ENCODE results near the gene MKKS. TPM values are rescaled to one million over a fixed set of nuclear protein-coding genes. Genes with fewer than 3 reads are reported as not detected.

Gene MKKS
- total and polyA plus RNA-seq, 9 of the 15 experiments (the other 6 are each of a cell fraction or from before 2014, with no cell fraction given): 6.8 to 26.8 (median 12.0) TPM

GRCh38 chr20:10445758-10446157, 11.7 kb upstream of the MKKS start:
- Histone ChIP-seq H4K20me1 (replicated peaks; ENCODE audit: control insufficient read depth, insufficient read depth, low read length) (no peaks in the 10 kb centered on the region), H3K9me1 (ENCODE audit: control insufficient read depth, insufficient read depth, low read length) (no peaks in the 10 kb centered on the region), H3K79me2 (ENCODE audit: control insufficient read depth, insufficient read depth, low read length) (peaks cover 22% of the 10 kb centered on the region), H3K4me2 (ENCODE audit: insufficient read depth, low read length) (no peak overlapping the region), H3K27me3 (ENCODE audit: control insufficient read depth in 2 of 2, insufficient read depth in 2 of 2, low read length in 2 of 2) (no peaks in the 10 kb centered on the region), H2AFZ (ENCODE audit: low read depth, low read length) (no peak overlapping the region), H3K4me1 (replicated peaks in 1 of 2; ENCODE audit: control insufficient read depth in 2 of 2, insufficient read depth in 2 of 2, low read length in 2 of 2) (peaks cover 0 to 12% of the 10 kb centered on the region in 2 experiments; a peak in 3 of 5 replicates), H3K36me3 (ENCODE audit: control insufficient read depth, insufficient read depth, low read length) (no peaks in the 10 kb centered on the region), H3K4me3 (no peak overlapping the region), H3K9ac (ENCODE audit: insufficient read depth in 1 of 2, low read depth in 2 of 2, low read length in 2 of 2) (no peak overlapping the region), H3K9me3 (replicated peaks; ENCODE audit: control insufficient read depth, insufficient read depth, low read depth, low read length) (no peaks in the 10 kb centered on the region), H3K27ac (ENCODE audit: extremely low read depth, low read depth, low read length) (no peak overlapping the region)
- in situ Hi-C loops (cut with MboI) (no loop called here), intact Hi-C loops (cut with micrococcal nuclease) (no loop called here)
- CTCF ChIA-PET (ENCODE audit: low intra/inter-chr PET ratio): no interaction called here
- DNase-seq (ENCODE audit: extremely low read depth in 1 of 4, low spot score in 3 of 4) (no peak), ATAC-seq (no peak), FAIRE-seq (no peak)
- POLR2A ChIA-PET: no interaction called here
- no TSS peak for BruUV-seq (replicated peaks)
- WGBS (ENCODE audit: insufficient coverage, low coverage, missing lambda C conversion rate): 94% methylated on average over 4 of the region's 4 CpGs
- TF ChIP-seq SUPT5H (IDR thresholded peaks at IDR 0.05) (no peak), NCOA2 (IDR thresholded peaks at IDR 0.05; ENCODE audit: partially characterized antibody in 2 of 2) (no peak), ARID4B (CRISPR knock-in tag; IDR thresholded peaks at IDR 0.05) (no peak), CHD4 (IDR thresholded peaks at IDR 0.05; ENCODE audit: insufficient read depth, insufficient replicate concordance, low read depth, low read length, poor library complexity, severe bottlenecking) (no peak), SRSF3 (IDR thresholded peaks at IDR 0.05; ENCODE audit: insufficient read depth, low read length) (no peak), ZNF449 (CRISPR knock-in tag; IDR thresholded peaks at IDR 0.05) (no peak), ZNF407 (IDR thresholded peaks at IDR 0.05; ENCODE audit: low read depth) (no peak), JUNB (CRISPR knock-in tag; conservative IDR thresholded peaks at IDR 0.05) (no peak)
